ENCODE results near the gene PHF21B. TPM values are rescaled to one million over a fixed set of nuclear protein-coding genes. Genes with fewer than 3 reads are reported as not detected.
"Not testable (repeated sequence)": the region's sequence is repeated elsewhere in the genome, so short reads cannot be mapped to it uniquely, and the experiment has no call there.

PHF21B gene
- total RNA-seq, 2 experiments from 2014 or later: not detected

DNA sequence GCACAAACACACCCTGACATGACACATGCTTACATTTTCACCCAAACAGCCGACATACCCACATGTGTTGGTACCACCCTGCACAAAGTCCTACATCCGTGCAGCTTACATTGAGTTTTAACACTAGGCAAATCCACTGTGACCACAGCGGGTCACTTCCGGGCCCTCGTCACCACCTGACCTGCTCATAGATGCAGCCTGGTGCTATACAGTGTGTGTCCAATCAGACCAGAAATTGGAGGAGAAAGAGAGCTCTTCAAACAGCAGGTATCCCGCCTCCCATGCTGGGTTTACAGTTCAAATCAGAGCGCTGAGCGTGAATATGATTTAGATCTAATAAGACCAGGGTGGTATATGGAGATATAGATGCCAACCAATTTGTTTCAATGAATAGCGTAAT lies 35.4 kb downstream of the PHF21B start:
- no peak for ATAC-seq (ENCODE audit: low read depth)
- peaks cover 3% of the 10 kb centered on the region for H3K27me3 Mint-ChIP-seq
- H3K36me3 Mint-ChIP-seq: no peaks in the 10 kb centered on the region
- H3K27ac Mint-ChIP-seq: no peak overlapping the region
- POLR2A ChIA-PET: no interaction called here
- H3K4me1 Mint-ChIP-seq: no peaks in the 10 kb centered on the region
- no peak overlapping the region for H3K4me3 Mint-ChIP-seq
- no peak for DNase-seq
- no peaks in the 10 kb centered on the region for H3K9me3 Mint-ChIP-seq

DNA sequence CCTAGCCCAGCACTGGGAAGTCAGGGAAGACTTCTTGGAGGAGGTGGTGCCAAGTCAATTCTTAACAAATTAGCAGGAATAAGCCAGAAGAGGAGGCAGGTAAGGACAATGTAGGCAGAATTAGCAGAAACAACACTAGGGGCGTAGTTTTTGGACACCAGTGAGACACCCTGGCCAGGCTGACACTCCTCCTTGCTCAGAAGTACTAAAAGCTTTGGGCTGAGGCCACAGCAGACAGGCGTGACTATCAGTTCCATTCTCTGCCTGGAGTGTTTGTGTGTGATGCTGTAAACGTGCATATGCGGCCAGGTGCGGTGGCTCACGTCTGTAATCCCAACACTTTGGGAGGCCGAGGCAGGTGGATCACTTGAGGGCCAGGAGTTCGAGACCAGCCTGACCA lies 36.0 kb downstream of the PHF21B start:
- no peak overlapping the region for H3K4me3 Mint-ChIP-seq
- POLR2A ChIA-PET: no interaction called here
- no peaks in the 10 kb centered on the region for H3K9me3 Mint-ChIP-seq
- peaks cover 3% of the 10 kb centered on the region for H3K27me3 Mint-ChIP-seq
- DNase-seq (no peak), ATAC-seq (ENCODE audit: low read depth) (no peak)
- no peak overlapping the region for H3K27ac Mint-ChIP-seq
- no peaks in the 10 kb centered on the region for H3K36me3 Mint-ChIP-seq
- H3K4me1 Mint-ChIP-seq: no peaks in the 10 kb centered on the region

DNA sequence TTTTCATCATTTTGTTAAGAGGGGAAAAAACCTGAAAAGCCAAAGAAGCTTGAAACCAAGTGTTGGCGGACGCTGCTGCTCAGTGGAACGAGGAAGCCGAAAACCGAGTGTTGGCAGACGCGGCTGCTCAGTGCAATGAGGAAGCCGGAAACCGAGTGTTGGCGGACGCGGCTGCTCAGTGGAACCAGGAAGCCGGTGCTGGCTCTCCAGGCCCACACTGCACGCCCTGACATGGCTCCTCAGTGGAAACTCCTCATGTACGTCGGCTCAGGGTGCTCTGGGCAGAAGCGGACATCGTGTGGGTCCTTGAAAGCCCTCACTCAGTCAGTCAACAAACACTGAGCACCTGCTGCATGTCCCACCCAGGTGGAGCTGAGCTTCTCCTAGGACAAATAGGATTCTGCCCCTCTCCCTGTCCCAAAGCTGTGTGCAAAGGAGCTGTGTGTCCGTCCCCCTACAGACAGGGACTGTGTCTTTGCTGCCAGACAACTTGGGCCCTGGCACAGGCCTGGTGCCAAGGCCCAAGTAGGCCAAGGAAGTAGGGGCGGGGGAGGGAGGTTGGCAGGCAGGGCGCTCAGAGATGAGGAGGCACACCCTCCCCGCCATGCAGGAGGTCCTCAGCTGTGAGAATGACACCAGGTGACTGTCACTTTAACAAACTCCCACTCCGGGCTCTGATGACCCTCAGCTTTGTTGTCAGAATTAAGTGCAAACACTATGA lies 37.3 kb downstream of the PHF21B start:
- Mint-ChIP-seq H3K27me3 (peaks cover 3% of the 10 kb centered on the region), H3K4me1 (no peaks in the 10 kb centered on the region), H3K36me3 (no peaks in the 10 kb centered on the region), H3K27ac (peak overlapping the region; percentile 38), H3K9me3 (no peaks in the 10 kb centered on the region), H3K4me3 (no peak overlapping the region)
- DNase-seq: no peak
- ATAC-seq (ENCODE audit: low read depth): no peak
- POLR2A ChIA-PET: no interaction called here

DNA sequence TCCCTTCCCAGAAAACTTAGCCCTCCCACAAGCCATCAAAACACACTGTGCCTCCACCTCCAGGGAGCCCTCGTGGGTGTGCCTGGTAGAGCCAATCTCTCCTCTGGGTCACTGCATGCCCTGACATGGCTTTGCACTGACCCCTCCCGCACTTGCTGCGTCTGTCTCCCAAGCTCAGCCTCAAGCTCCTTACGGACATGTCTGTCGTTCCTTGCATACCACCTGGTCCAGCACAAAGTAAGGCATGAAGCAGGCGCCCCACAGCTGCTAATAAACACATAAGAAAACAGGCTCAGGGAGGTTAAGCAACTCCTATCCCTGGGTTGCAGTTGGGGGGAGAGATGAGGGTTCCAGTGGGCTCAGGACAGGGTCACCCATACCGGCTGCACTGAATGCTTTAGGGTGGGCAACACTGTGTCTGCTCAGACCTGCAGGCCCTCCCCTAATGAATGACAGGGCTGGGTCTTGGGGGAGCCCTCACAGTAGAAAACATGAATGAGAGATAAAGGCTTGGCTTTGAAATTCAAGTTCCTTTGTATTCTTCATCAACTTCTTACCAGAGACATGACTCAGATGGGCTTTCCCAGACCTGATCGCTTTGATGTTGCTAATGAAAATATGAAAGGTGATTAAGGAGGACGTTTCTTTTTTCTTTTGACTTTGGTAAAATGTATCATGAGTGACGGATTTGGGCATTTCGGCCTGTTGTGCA lies 38.0 kb downstream of the PHF21B start:
- POLR2A ChIA-PET: no interaction called here
- peak overlapping the region; percentile 38 for H3K27ac Mint-ChIP-seq
- ATAC-seq (ENCODE audit: low read depth): no peak
- H3K4me1 Mint-ChIP-seq: no peaks in the 10 kb centered on the region
- H3K4me3 Mint-ChIP-seq: no peak overlapping the region
- peaks cover 3% of the 10 kb centered on the region for H3K27me3 Mint-ChIP-seq
- H3K36me3 Mint-ChIP-seq: no peaks in the 10 kb centered on the region
- DNase-seq: no peak
- no peaks in the 10 kb centered on the region for H3K9me3 Mint-ChIP-seq

DNA sequence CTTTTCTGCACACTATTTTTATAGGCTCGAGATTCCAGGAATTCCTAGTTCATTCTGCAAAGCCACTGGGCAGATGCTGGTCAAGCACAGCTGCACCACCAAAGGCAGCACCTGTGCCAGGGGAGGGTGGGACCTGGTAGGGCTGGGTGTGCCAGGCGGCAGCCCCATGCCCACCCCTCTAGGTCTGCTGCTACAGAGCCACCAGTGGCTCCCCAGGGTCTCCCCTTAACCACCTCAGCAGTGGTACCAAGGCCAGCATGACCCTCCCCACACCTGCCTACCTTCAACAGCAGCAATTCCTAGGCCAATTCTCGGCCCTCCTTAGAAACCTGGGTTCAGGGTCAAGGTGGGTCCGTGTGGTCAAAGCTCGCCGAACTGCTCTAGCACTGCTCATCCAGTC lies 39.5 kb downstream of the PHF21B start:
- H3K4me1 Mint-ChIP-seq: no peaks in the 10 kb centered on the region
- POLR2A ChIA-PET: no interaction called here
- ATAC-seq (ENCODE audit: low read depth) (no peak), DNase-seq (no peak)
- no peak overlapping the region for H3K4me3 Mint-ChIP-seq
- no peaks in the 10 kb centered on the region for H3K9me3 Mint-ChIP-seq
- H3K27ac Mint-ChIP-seq: no peak overlapping the region
- H3K27me3 Mint-ChIP-seq: peaks cover 2% of the 10 kb centered on the region
- no peaks in the 10 kb centered on the region for H3K36me3 Mint-ChIP-seq

DNA sequence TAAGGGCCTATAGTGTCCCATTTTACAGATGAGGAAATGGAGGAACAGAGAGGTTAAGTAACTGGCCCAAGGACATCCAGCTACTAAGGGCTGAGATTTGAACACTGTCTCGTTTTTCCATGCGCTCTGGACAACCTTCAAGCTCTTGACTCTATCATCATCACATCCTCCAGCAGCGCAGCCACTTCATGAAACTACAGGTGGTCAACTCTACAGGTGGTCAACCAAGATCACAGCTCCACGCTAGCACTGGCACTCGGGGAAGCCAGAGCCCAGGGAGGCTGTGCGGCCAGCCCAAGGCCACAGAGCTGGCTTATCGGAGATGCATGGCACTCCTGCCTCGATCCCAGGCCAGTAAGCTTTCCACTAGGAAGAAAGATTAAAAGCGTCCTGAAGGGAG lies 40.0 kb downstream of the PHF21B start:
- no peaks in the 10 kb centered on the region for H3K9me3 Mint-ChIP-seq
- no peak for ATAC-seq (ENCODE audit: low read depth)
- peaks cover 2% of the 10 kb centered on the region for H3K27me3 Mint-ChIP-seq

DNA sequence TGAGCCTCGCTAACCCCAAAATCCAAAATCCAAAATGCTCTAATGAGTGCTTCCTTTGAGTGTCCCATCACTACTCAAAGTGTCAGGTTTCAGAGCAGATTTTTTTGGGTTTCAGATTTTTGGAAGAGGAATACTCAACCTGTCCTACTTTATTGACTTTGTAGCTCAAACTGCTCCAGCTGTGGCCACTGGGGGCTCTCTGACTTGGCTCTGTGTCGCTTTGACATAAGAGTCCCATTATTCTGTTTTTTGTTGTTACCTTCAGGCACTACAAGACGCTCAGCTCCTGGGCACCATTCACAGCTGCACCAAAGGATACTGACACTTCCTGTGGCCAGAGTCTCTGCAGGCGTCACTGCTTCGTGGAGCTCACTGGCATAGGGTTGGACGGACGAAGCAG lies 41.1 kb downstream of the PHF21B start:
- Mint-ChIP-seq H3K9me3 (no peaks in the 10 kb centered on the region), H3K4me1 (no peaks in the 10 kb centered on the region), H3K36me3 (no peaks in the 10 kb centered on the region), H3K4me3 (no peak overlapping the region), H3K27ac (no peak overlapping the region), H3K27me3 (no peaks in the 10 kb centered on the region)
- DNase-seq (no peak), ATAC-seq (ENCODE audit: low read depth) (no peak)
- POLR2A ChIA-PET: no interaction called here

More for the DNA sequence above, 40.0 kb downstream of the PHF21B start:
- POLR2A ChIA-PET: no interaction called here
- no peak overlapping the region for H3K4me3 Mint-ChIP-seq
- H3K27ac Mint-ChIP-seq: no peak overlapping the region
- H3K36me3 Mint-ChIP-seq: no peaks in the 10 kb centered on the region
- DNase-seq: no peak
- H3K4me1 Mint-ChIP-seq: no peaks in the 10 kb centered on the region

DNA sequence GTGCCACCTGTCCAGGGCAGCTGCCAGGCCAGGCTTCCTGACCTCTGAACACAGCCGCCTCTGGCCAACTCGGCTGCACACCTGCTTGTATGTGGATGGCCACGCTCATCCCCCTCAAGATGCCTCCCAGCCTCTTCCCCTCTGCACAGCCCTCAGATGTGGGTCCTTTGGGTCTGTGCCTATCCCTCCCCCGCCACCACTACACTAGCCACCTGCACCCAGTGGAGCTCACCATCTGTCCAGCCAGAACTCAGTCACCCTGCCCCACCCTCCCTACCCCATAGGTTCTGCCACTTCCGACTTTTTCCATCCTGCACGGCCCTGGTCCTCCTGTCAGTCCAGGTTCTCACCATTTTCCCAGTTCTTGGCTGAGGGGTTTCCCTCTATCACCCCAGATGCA lies 44.6 kb downstream of the PHF21B start:
- H3K36me3 Mint-ChIP-seq: no peaks in the 10 kb centered on the region
- H3K27ac Mint-ChIP-seq: no peak overlapping the region
- DNase-seq (no peak), ATAC-seq (ENCODE audit: low read depth) (no peak)
- no peaks in the 10 kb centered on the region for H3K9me3 Mint-ChIP-seq
- H3K4me3 Mint-ChIP-seq: no peak overlapping the region
- POLR2A ChIA-PET: no interaction called here
- H3K27me3 Mint-ChIP-seq: peaks cover 4% of the 10 kb centered on the region
- no peaks in the 10 kb centered on the region for H3K4me1 Mint-ChIP-seq

DNA sequence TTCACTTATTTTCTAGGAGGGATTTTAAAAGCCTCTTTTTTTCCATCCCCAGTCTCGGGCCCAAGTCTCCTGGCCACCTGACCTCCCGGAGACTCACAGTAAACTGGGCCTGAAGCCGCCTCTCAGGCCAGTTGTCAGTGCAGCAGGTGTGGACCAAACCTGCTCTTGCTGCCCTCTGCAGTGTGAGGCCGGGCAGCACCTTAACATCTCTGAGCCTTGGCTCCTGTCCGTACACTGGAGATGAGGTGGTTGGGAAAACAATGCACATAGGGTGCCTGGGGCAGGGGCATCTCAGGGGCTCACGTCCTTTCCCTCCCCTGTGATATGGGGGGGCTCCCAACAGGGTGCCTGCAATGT lies 45.1 kb downstream of the PHF21B start:
- no peaks in the 10 kb centered on the region for H3K4me1 Mint-ChIP-seq
- no peak for DNase-seq
- peaks cover 4% of the 10 kb centered on the region for H3K27me3 Mint-ChIP-seq
- H3K4me3 Mint-ChIP-seq: no peak overlapping the region
- no peaks in the 10 kb centered on the region for H3K9me3 Mint-ChIP-seq
- H3K27ac Mint-ChIP-seq: no peak overlapping the region
- no peaks in the 10 kb centered on the region for H3K36me3 Mint-ChIP-seq
- POLR2A ChIA-PET: no interaction called here
- ATAC-seq (ENCODE audit: low read depth): no peak

DNA sequence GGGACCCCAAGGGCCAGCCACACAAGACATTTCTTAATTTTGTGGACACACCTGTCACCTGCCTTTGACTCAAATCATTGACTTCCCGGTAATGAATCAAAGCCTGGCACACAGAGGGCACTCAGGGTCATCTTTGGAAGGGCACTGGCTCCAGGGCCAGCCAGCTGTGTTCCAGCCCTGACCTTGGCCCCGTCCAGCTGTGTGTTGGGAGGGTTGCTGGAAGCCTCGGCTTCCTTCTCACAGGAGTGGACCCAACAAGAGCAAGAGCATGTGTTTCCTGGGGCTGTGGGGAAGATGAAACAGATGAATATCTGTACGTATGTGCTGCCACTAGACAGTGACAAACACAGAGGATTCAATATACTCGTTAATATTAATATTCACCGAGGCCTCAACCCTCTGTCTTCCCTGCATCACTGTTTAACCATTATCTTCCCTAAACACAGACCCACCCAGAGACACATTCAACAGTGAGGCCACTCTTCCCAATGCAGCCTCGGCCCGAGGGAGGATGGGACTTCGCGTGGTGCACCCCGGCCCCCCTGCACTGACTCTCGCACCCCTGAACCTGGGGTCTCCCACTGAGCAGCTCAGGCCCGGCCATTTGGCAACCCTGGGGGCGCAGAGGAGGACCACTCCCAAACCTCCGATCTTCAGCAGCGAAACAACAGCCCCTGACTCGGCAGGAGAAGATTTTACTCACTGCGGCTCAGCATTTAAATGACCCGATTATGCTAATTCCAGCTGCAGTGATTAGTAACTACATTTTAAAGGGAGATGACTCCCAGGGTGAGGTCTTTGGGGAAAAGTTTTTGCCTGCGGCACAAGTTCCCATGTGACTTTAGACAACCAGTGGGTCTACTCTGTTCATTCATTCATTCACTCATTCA lies 45.7 kb downstream of the PHF21B start:
- H3K27ac Mint-ChIP-seq: no peak overlapping the region
- H3K36me3 Mint-ChIP-seq: no peaks in the 10 kb centered on the region
- ATAC-seq (ENCODE audit: low read depth): no peak
- H3K9me3 Mint-ChIP-seq: no peaks in the 10 kb centered on the region
- POLR2A ChIA-PET: no interaction called here
- peaks cover 4% of the 10 kb centered on the region for H3K27me3 Mint-ChIP-seq
- H3K4me3 Mint-ChIP-seq: no peak overlapping the region
- no peak for DNase-seq
- H3K4me1 Mint-ChIP-seq: no peaks in the 10 kb centered on the region

DNA sequence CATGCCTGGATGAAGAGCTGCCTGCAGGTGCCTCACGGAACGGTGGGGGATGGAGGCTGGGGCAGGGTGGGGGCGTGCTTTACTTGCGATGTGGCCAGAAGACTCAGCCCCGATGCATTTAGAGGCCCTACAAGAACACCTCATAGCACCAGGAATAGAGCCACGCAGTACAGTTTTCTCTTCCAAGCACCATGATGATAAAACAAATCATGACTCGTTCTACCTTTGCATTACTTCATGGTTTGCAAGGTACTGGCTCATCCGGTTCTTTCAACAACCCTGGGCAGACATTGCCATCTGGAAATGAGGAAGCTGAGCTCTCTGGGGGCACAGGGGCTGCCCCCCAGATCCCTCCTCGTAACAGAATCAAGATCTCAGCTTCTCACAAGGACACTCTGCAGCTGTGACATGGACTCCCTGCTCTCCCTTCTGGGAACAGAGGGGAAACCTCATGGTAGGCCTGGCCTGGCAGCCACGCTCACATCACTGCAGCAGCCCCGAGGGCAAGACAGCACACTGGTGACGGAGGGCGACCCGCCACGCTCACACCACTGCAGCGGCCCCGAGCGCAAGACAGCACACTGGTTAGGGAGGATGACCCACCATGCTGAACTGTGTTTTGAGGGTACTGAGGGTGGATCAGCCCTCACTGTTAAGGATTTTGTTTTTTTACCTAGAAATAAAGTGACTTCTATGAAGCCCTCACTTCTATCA lies 46.9 kb downstream of the PHF21B start:
- no peak for ATAC-seq (ENCODE audit: low read depth)

DNA sequence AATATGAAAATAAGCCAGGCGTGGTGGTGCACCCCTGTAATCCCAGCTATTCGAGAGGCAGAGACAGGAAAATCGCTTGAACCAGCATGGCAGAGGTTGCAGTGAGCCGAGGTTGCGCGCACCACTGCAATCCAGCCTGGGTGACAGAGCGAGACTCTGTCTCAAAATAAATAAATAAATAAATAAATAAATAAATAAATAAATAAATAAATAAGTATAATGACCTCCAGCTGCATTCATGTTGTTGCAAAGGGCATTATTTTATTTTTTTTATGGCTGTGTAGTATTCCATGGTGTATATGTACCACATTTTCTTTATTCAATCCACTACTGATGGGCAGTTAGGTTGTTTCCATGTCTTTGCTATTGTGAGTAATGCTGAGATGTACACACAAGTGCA lies 48.1 kb downstream of the PHF21B start:
- H3K9me3 Mint-ChIP-seq; DNase-seq; H3K36me3 Mint-ChIP-seq; H3K4me3 Mint-ChIP-seq; H3K4me1 Mint-ChIP-seq; H3K27me3 Mint-ChIP-seq; POLR2A ChIA-PET; ATAC-seq (ENCODE audit: low read depth); H3K27ac Mint-ChIP-seq: not testable (repeated sequence)

More for the DNA sequence above, 46.9 kb downstream of the PHF21B start:
- H3K27me3 Mint-ChIP-seq: peaks cover 4% of the 10 kb centered on the region
- POLR2A ChIA-PET: no interaction called here
- no peaks in the 10 kb centered on the region for H3K9me3 Mint-ChIP-seq
- no peaks in the 10 kb centered on the region for H3K36me3 Mint-ChIP-seq
- H3K4me3 Mint-ChIP-seq: no peak overlapping the region
- no peaks in the 10 kb centered on the region for H3K4me1 Mint-ChIP-seq
- DNase-seq: no peak
- H3K27ac Mint-ChIP-seq: no peak overlapping the region

Data from activated naive CD8-positive, alpha-beta T cell treated with anti-CD3 and anti-CD28 coated beads, Interleukin-2, amount 10 ng/mL, durations not matched to agents 7 days and 5 days (primary cell).